ENCODE data around the gene SHC3. TPM values are rescaled to one million over a fixed set of nuclear protein-coding genes. Genes with fewer than 3 reads are reported as not detected.

Gene SHC3
- total and polyA plus RNA-seq, 2 experiments from 2014 or later, result 0.30 to 0.54 TPM

DNA sequence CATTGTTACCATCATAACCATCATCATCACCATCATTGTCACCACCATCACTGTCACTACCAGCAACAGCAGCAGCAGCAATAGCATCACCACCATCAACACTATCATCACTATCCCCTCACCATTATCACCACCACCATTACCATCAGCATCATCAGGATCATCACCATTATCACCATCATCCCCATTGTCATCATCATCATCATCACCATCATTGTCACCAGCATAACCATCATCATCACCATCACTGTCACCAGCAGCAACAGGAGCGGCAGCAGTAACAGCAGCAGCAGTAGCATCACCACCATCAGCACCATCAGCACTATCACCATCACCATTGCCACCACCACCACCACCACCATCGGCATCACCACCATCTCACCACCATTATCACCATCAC, 139.0 kb downstream of the SHC3 start:
- peaks cover 21% of the 10 kb centered on the region for H3F3A ChIP-seq (ENCODE audit: insufficient read depth)
- no peaks in the 10 kb centered on the region for H3K9me2 ChIP-seq (ENCODE audit: insufficient read depth)
- H3K9ac ChIP-seq, result no peak overlapping the region
- no peak for DNase-seq
- in situ Hi-C loops (cut with MboI), result no loop called here
- 88 to 100% methylated on average over 2 of the region's 2 CpGs for WGBS, 2 experiments (ENCODE audit: low coverage in 1 of 2, low lambda C conversion rate in 2 of 2, missing lambda C conversion rate in 2 of 2)
- H4K20me1 ChIP-seq (ENCODE audit: insufficient read depth), result no peaks in the 10 kb centered on the region
- no peak overlapping the region for H2AFZ ChIP-seq
- peaks cover 21% of the 10 kb centered on the region for H3K4me1 ChIP-seq (ENCODE audit: insufficient read depth)
- TF ChIP-seq EZH2 (IDR thresholded peaks at IDR 0.05; ENCODE audit: insufficient read depth, poor library complexity, severe bottlenecking) (no peak), EZH2phosphoT487 (IDR thresholded peaks at IDR 0.05; ENCODE audit: insufficient read depth, low read depth) (no peak)
- H3K4me3 ChIP-seq, result no peak overlapping the region
- no peaks in the 10 kb centered on the region for H3K9me3 ChIP-seq (ENCODE audit: low read depth)
- H3K79me2 ChIP-seq (ENCODE audit: insufficient read depth), result no peaks in the 10 kb centered on the region
- no peaks in the 10 kb centered on the region for H3K36me3 ChIP-seq (ENCODE audit: low read depth)
- no peaks in the 10 kb centered on the region for H3K27me3 ChIP-seq (replicated peaks; ENCODE audit: insufficient read depth)
- no peak overlapping the region for H3K4me2 ChIP-seq (ENCODE audit: unreplicated experiment)
- no peak overlapping the region for H3K27ac ChIP-seq

DNA sequence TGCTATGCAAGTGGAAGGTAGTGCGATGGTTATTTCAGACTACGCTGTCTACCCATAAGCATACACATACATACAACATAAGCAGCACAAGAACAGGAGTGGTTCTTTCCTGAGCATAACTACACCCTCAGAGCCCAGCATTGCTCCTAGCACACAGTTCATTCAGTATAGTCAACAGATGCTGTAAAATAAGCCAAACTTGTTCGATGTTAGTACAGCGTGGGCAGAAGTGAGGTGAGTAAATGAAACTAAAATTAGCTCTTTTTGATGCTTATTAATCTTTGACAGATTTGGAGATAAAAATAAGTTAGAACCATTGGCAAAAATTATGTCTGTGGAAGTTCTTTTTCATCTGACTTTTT, 139.5 kb downstream of the SHC3 start:
- WGBS, 2 experiments (ENCODE audit: low coverage in 1 of 2, low lambda C conversion rate in 2 of 2, missing lambda C conversion rate in 2 of 2), result 70 to 73% methylated on average over 4 of the region's 4 CpGs
- Histone ChIP-seq H3K36me3 (ENCODE audit: low read depth) (no peaks in the 10 kb centered on the region), H3K4me2 (ENCODE audit: unreplicated experiment) (peak overlapping the region; percentile 61), H3K9me2 (ENCODE audit: insufficient read depth) (no peaks in the 10 kb centered on the region), H2AFZ (peak overlapping the region; percentile 49), H3K27ac (peak overlapping the region; percentile 74), H3F3A (ENCODE audit: insufficient read depth) (peaks cover 21% of the 10 kb centered on the region), H3K9ac (peak overlapping the region; percentile 60), H4K20me1 (ENCODE audit: insufficient read depth) (no peaks in the 10 kb centered on the region), H3K79me2 (ENCODE audit: insufficient read depth) (no peaks in the 10 kb centered on the region), H3K27me3 (replicated peaks; ENCODE audit: insufficient read depth) (no peaks in the 10 kb centered on the region), H3K4me1 (ENCODE audit: insufficient read depth) (peaks cover 21% of the 10 kb centered on the region), H3K4me3 (peak overlapping the region; percentile 32; the same call in 1 of the 2 replicates), H3K9me3 (ENCODE audit: low read depth) (no peaks in the 10 kb centered on the region)
- TF ChIP-seq EZH2 (IDR thresholded peaks at IDR 0.05; ENCODE audit: insufficient read depth, poor library complexity, severe bottlenecking), result no peak
- TF ChIP-seq EZH2phosphoT487 (IDR thresholded peaks at IDR 0.05; ENCODE audit: insufficient read depth, low read depth), result no peak
- in situ Hi-C loops (cut with MboI), result no loop called here
- no peak for DNase-seq

DNA sequence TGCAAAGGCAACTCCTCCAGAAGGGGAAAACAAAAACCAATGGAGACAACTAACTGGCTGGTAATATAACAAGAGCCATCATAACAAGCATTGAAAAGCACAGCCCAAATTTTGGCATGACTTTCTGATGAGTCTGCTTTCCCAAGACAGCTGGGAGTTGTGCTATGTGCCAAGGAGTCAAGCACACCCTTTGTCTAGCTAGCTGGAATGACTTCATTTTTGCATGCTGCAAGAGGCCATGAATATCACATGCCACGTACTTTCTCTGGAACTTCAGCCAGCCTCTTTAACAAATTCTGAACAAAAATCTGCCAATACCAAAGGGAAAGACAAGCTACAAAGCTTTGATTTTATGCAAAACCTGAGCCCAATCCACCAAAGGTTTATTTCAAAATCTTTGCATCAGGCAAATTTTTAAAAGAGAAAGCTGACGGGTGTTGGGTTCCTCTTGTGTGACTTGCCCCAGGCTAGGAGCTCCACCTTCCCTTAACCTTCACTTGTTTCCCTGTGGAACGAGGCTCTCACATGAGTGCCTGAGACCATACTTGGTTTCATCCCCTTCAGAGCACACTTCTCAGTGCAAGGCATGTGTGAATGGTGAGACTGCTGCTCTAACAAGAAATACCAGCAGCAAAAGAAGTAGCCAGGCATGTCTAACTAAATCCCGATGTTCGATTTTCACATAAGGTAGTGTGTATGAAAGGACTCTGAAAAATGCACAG, 140.1 kb downstream of the SHC3 start:
- peak overlapping the region; percentile 74 for H3K27ac ChIP-seq
- H3K9ac ChIP-seq, result peak overlapping the region; percentile 60
- H3K9me2 ChIP-seq (ENCODE audit: insufficient read depth), result no peaks in the 10 kb centered on the region
- peaks cover 21% of the 10 kb centered on the region for H3F3A ChIP-seq (ENCODE audit: insufficient read depth)
- 26 to 27% methylated on average over 5 of the region's 5 CpGs for WGBS, 2 experiments (ENCODE audit: low coverage in 1 of 2, low lambda C conversion rate in 2 of 2, missing lambda C conversion rate in 2 of 2)
- no peaks in the 10 kb centered on the region for H3K79me2 ChIP-seq (ENCODE audit: insufficient read depth)
- DNase-seq, result peak; percentile 97
- no peaks in the 10 kb centered on the region for H4K20me1 ChIP-seq (ENCODE audit: insufficient read depth)
- peaks cover 21% of the 10 kb centered on the region for H3K4me1 ChIP-seq (ENCODE audit: insufficient read depth)
- in situ Hi-C loops (cut with MboI), result no loop called here
- peak overlapping the region; percentile 32 for H3K4me3 ChIP-seq
- H3K36me3 ChIP-seq (ENCODE audit: low read depth), result no peaks in the 10 kb centered on the region
- H3K9me3 ChIP-seq (ENCODE audit: low read depth), result no peaks in the 10 kb centered on the region
- no peaks in the 10 kb centered on the region for H3K27me3 ChIP-seq (replicated peaks; ENCODE audit: insufficient read depth)
- TF ChIP-seq EZH2 (IDR thresholded peaks at IDR 0.05; ENCODE audit: insufficient read depth, poor library complexity, severe bottlenecking), result no peak
- TF ChIP-seq EZH2phosphoT487 (IDR thresholded peaks at IDR 0.05; ENCODE audit: insufficient read depth, low read depth), result no peak
- peak overlapping the region; percentile 61 for H3K4me2 ChIP-seq (ENCODE audit: unreplicated experiment)
- peak overlapping the region; percentile 49 for H2AFZ ChIP-seq

DNA sequence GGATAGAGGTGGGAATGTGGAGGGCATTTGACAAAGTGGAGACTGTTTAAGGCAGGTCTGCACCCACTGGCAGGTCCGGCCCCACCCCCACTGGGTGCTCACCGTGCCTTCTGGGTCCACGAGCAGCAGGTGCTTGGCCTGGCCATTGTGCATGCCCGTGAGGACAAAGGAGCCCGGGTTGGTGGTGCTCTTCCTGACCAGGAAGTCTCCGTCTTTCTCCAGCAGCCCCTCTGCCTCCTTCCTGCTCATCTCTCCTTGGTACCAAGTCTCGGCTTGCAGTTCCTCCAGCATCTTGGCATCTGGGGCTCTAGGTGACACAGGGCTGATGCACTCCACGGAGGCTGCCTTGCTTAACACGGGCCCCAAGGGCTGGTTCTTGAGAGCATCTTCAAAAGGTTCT, 140.7 kb downstream of the SHC3 start:
- Histone ChIP-seq H3K79me2 (ENCODE audit: insufficient read depth) (no peaks in the 10 kb centered on the region), H3K27ac (peak overlapping the region; percentile 74), H2AFZ (no peak overlapping the region), H4K20me1 (ENCODE audit: insufficient read depth) (no peaks in the 10 kb centered on the region), H3K9me2 (ENCODE audit: insufficient read depth) (no peaks in the 10 kb centered on the region), H3K4me1 (ENCODE audit: insufficient read depth) (peaks cover 21% of the 10 kb centered on the region), H3K9ac (no peak overlapping the region), H3K9me3 (ENCODE audit: low read depth) (no peaks in the 10 kb centered on the region), H3F3A (ENCODE audit: insufficient read depth) (peaks cover 21% of the 10 kb centered on the region), H3K4me2 (ENCODE audit: unreplicated experiment) (peak overlapping the region; percentile 31), H3K27me3 (replicated peaks; ENCODE audit: insufficient read depth) (no peaks in the 10 kb centered on the region), H3K4me3 (no peak overlapping the region), H3K36me3 (ENCODE audit: low read depth) (no peaks in the 10 kb centered on the region)
- DNase-seq, result no peak
- TF ChIP-seq EZH2phosphoT487 (IDR thresholded peaks at IDR 0.05; ENCODE audit: insufficient read depth, low read depth) (no peak), EZH2 (IDR thresholded peaks at IDR 0.05; ENCODE audit: insufficient read depth, poor library complexity, severe bottlenecking) (no peak)
- in situ Hi-C loops (cut with MboI), result no loop called here
- WGBS, 2 experiments (ENCODE audit: low coverage in 1 of 2, low lambda C conversion rate in 2 of 2, missing lambda C conversion rate in 2 of 2), result 69 to 74% methylated on average over 9 of the region's 9 CpGs
